Tibial nerve (tissue), 4 donors: ENCODE measurements around the gene GRB2.
A peak's percentile ranks its signal among the peaks of the same experiment; 100 is the strongest.

Experiments
- CTCF ChIP-seq, 5 experiments: fragments of 200-600 bp in 3 of 5; fragments of 450-650 bp in 2 of 5; sonication (generic) in 3 of 5; IDR thresholded peaks; one replicate each; pipeline ENCODE4 v1.5.1; 2016 to 2019; ENCODE audit warnings: antibody characterized with exemption in 5 of 5, mild to moderate bottlenecking in 3 of 5, moderate library complexity in 2 of 5
- EP300 ChIP-seq, 2 donors: sonication (generic); formaldehyde crosslinking; IDR thresholded peaks; one replicate each; pipeline ENCODE4 v1.6.1; 2017; ENCODE audit warnings: antibody characterized with exemption in 2 of 2, mild to moderate bottlenecking in 1 of 2
- POLR2A ChIP-seq, 2 donors: fragments of 450-650 bp; IDR thresholded peaks; one replicate each; pipeline ENCODE4 v1.6.1; 2017; ENCODE audit warnings: antibody characterized with exemption in 2 of 2, mild to moderate bottlenecking in 2 of 2, moderate library complexity in 2 of 2

- TF ChIP-seq CTCF (IDR thresholded peaks at IDR 0.05) (peak; percentile 78 to 99 (median 97)), POLR2A (IDR thresholded peaks at IDR 0.05) (no peak), EP300 (IDR thresholded peaks at IDR 0.05) (peak in 1 of 2 donors; percentile 5)
Observed at GRCh38 chr17:75271233-75271954, 134.1 kb downstream of the GRB2 start.
